Colonic mucosa (tissue), 4 donors: Measurements from ENCODE around the gene SIX1. TPM values are rescaled to one million over a fixed set of nuclear protein-coding genes. Genes with fewer than 3 reads are reported as not detected.

Source experiments
- DNase-seq: peaks from one replicate; pipeline ENCODE4 v3.0.0-alpha.2; 2020
- H3K27ac ChIP-seq: fragments of 200-600 bp; one replicate; pipeline ENCODE4 v1.8.0; 2021
- H3K27me3 ChIP-seq: fragments of 200-600 bp; one replicate; pipeline ENCODE4 v1.8.0; 2021
- H3K36me3 ChIP-seq: fragments of 200-600 bp; one replicate; pipeline ENCODE4 v1.8.0; 2021
- H3K4me1 ChIP-seq: fragments of 200-600 bp; one replicate; pipeline ENCODE4 v1.8.0; 2021; ENCODE audit warnings: mild to moderate bottlenecking
- H3K4me3 ChIP-seq: fragments of 200-600 bp; one replicate; pipeline ENCODE4 v1.8.0; 2021
- H3K9ac ChIP-seq, 2 donors: one replicate each; pipeline ENCODE4 v1.7.0; 2013; ENCODE audit warnings: control low read depth in 2 of 2, low read depth in 2 of 2, low read length in 2 of 2
- H3K9me3 ChIP-seq: fragments of 200-600 bp; one replicate; pipeline ENCODE4 v1.8.0; 2021
- intact Hi-C: fragments of 100-400 bp; cut with DNase I; formaldehyde crosslinking; loops from one replicate; pipeline ENCODE4 v1.14.1; 2022
- total RNA-seq, 2 donors: library from RNA; stranded (reverse); fragmentation: NEBNext Ultra II Directional in 1 of 2; extraction: Animal tissue kit (Norgen Biotek cat#: 25700) in 1 of 2; gene quantifications; one replicate each; pipeline ENCODE4 v1.2.1, GENCODE V29; 2021
- TF ChIP-seq, protein P1 (sequence below): fragments of 200-600 bp; IDR thresholded peaks from one replicate; pipeline ENCODE4 v1.8.0; 2022; ENCODE audit warnings: antibody characterized with exemption, mild to moderate bottlenecking
- donor health status: healthy.
- donor health status: DM: no; HTN: no; CAD: no.
- donor health status: DM: no; HTN: no; CAD: no.

SIX1 gene
- total RNA-seq, 2 donors from 2014 or later: not detected

DNA sequence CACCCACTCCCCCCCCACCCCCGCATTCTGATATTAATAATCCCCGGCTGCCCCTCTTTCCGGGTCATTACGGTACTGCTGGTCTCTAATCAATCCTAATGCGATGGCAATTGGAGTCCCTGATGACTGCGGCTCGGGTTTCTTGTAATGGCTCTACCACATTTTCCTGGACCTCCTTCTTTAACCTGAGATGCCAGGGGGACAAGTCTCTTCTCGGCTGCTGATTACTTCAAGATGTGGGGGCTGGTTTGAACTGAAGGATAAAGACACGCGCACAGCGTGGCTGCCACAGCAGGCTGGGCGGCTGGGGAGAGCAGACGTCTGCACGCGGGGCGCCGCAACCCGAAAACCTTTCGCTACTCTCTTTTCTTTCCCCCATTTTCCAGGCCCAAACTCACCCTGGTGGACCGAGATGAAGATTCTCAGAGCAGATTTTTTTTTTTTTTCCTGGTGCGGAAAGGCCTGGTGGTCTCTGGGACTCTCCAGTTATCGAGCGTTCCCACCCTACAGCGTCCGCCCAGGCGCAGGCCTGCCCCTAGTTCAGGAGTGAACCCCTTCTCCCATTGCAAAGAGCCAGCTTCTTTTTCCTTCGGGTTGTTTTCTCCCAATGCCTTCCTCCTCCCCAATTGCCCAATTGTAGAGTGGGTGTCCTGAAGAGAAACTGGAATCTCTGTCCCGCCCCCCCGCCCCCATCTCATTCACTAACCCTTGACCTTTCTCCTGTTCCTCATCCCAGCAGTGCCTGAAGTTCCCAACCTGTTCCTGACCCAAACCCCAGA is 6.0 kb upstream of the SIX1 start:
- Histone ChIP-seq H3K4me3 (no peak overlapping the region), H3K4me1 (peaks cover 5% of the 10 kb centered on the region), H3K36me3 (no peaks in the 10 kb centered on the region), H3K27me3 (peaks cover 92% of the 10 kb centered on the region), H3K9ac (no peak overlapping the region), H3K9me3 (no peaks in the 10 kb centered on the region), H3K27ac (no peak overlapping the region)
- intact Hi-C loops: loop anchor here (10.0 kb wide), 1 partner anchor 369 kb away; no protein-coding TSS in a partner anchor
- TF ChIP-seq, protein P1, sequence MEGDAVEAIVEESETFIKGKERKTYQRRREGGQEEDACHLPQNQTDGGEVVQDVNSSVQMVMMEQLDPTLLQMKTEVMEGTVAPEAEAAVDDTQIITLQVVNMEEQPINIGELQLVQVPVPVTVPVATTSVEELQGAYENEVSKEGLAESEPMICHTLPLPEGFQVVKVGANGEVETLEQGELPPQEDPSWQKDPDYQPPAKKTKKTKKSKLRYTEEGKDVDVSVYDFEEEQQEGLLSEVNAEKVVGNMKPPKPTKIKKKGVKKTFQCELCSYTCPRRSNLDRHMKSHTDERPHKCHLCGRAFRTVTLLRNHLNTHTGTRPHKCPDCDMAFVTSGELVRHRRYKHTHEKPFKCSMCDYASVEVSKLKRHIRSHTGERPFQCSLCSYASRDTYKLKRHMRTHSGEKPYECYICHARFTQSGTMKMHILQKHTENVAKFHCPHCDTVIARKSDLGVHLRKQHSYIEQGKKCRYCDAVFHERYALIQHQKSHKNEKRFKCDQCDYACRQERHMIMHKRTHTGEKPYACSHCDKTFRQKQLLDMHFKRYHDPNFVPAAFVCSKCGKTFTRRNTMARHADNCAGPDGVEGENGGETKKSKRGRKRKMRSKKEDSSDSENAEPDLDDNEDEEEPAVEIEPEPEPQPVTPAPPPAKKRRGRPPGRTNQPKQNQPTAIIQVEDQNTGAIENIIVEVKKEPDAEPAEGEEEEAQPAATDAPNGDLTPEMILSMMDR: no peak
- DNase-seq: no peak

DNA sequence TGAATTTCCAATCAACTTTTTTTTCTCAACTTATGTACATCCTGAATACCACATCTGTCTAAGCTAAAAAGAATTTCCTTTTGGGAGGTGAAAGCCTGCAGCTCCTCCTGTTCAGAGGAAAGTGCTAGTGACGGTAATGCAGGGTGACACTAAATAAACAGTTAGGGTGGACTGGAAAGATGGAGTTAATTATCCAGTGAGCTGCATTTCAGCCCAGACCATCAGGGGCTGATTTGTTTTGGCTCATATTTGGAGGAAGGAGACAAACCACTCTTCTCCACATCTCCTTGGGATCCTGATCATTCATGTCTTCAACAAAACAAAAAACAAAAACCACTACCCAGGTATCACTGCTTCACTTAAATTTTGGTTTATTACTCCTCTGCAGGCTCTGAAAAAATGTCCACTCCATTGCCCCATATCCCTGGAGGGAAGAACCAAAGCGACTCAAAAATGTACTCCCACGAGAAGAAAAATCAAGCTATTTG is 5.1 kb upstream of the SIX1 start:
- no peak overlapping the region for H3K4me3 ChIP-seq
- peaks cover 92% of the 10 kb centered on the region for H3K27me3 ChIP-seq
- H3K27ac ChIP-seq: no peak overlapping the region
- no peaks in the 10 kb centered on the region for H3K36me3 ChIP-seq
- no peak overlapping the region for H3K9ac ChIP-seq
- H3K9me3 ChIP-seq: no peaks in the 10 kb centered on the region
- TF ChIP-seq, protein P1: no peak
- peaks cover 5% of the 10 kb centered on the region for H3K4me1 ChIP-seq
- DNase-seq: no peak
- intact Hi-C loops: loop anchor here (10.0 kb wide), 1 partner anchor 370 kb away; no protein-coding TSS in a partner anchor

DNA sequence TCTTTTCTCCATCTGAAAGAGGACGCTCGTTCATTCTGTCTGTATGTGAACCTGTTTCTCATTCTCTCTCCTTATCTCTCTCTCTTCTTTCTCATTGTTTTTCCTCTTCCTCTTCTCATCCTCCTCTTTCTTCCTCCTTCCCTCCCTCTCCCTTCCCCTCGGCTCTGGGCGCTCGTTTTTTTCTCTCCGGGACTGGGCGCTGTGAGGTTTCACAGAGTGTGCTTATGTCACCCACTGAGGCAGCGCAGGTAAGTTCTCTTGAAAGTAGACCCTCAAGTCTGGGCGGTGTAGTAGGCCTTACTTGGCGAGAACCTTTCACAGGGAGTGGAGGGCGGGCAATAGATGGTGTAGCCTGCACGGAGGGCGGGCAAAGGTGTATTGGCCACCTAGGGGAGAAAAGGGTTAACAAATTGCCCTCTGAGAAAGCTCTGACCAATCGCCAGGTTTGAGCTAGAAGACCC is 4.5 kb upstream of the SIX1 start:
- intact Hi-C loops: loop anchor here (10.0 kb wide), 1 partner anchor 371 kb away; no protein-coding TSS in a partner anchor
- peaks cover 8% of the 10 kb centered on the region for H3K4me1 ChIP-seq

DNA sequence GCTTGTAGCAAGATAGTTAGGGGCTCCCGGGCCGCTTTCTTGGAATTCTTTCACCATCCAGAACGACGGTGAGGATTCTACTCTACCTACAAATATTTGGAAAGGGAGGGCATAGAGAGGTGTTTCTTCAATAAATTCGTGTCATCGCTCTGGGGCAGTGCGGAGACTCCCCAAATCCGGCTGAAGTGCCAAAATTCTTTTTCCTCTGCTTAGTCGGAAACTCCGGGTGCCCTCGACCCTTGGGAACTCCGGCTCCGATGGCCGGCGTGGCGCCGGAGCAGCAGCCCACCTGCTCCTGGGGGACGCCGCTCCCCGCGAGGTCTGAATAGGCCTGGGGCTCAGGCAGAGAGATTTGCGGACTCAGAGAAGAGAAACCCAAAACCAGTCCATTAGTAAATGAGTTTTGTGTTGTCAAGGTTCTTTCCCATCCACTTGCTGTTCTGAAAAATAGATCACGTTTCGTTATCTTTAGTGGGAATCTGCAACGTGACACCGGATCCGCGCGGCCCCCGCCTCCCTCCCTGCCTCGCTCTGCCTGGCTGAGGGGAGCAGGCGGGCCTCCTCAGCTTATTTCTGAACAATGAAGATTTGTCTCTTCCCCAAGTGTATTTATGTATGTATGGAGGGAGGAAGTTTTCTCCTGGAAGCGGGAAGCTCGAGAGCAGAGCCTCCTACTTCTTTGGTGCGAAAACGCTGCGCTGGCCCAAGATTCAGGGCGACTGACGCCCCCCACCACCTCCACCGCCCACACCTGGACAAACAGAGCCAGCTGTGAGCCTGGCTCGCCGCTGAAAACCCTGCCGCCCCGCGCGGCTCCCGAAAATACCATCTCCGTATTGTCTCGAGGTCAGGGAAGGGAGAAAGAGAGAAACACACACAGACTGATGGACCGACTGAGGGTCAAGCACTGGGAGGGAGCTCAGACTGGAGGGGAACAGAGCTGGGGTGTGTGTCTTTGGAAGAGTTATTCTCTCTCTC is 3.7 kb upstream of the SIX1 start:
- intact Hi-C loops: loop anchor here (10.0 kb wide), 1 partner anchor 372 kb away; no protein-coding TSS in a partner anchor
- DNase-seq: no peak
- Histone ChIP-seq H3K36me3 (no peaks in the 10 kb centered on the region), H3K9me3 (no peaks in the 10 kb centered on the region), H3K9ac (no peak overlapping the region), H3K27ac (no peak overlapping the region), H3K27me3 (peaks cover 94% of the 10 kb centered on the region), H3K4me1 (peaks cover 12% of the 10 kb centered on the region), H3K4me3 (no peak overlapping the region)
- TF ChIP-seq, protein P1: no peak

More for the DNA sequence above, 4.5 kb upstream of the SIX1 start:
- Histone ChIP-seq H3K36me3 (no peaks in the 10 kb centered on the region), H3K27ac (no peak overlapping the region), H3K4me3 (no peak overlapping the region), H3K27me3 (peaks cover 94% of the 10 kb centered on the region), H3K9ac (no peak overlapping the region), H3K9me3 (no peaks in the 10 kb centered on the region)
- DNase-seq: no peak
- TF ChIP-seq, protein P1: no peak
